ENCODE measurements around the gene APOA1.
"Not testable (repeated sequence)": the region's sequence is repeated elsewhere in the genome, so short reads cannot be mapped to it uniquely, and the experiment has no call there.

The APOA1 gene

GRCh38 chr11:116811194-116811593 is 26.2 kb downstream of the APOA1 start:
- DNase-seq = no peak

- DNase-seq = no peak
Measured at GRCh38 chr11:116808262-116809175, 28.9 kb downstream of the APOA1 start.

DNA sequence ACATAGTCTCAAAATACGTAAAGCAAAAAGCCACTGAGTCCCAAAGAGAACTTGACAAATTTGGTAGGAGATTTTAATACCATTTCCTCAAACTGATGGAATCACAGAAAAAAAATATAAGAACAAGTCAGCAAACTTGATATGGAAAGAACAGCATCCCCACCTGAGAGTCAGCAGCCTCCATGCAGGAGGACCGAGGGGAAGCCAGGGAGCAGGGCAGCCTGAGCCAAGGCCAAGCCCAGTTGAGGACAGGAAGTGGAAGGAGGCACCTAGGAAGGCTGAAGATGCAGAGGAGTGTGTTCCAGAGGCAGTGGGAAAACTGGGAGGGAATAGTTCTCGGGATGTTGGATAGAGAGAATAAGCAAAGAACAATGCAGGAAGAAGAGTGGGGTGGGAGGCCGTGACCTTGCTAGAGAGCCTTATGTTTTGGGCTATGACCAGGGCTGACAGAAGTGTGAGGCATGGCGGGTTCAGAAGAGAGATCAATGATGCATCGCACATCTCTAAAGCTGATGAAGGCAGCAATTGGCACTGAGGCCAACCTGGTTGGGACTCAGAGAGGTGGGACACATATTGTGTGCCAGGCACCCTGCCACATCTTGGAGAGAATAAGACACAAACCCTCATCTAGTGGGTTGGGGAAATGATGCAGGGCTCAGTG is 29.7 kb downstream of the APOA1 start:
- DNase-seq = no peak

GRCh38 chr11:116804001-116804400 is 33.4 kb downstream of the APOA1 start:
- no peak for DNase-seq

DNA sequence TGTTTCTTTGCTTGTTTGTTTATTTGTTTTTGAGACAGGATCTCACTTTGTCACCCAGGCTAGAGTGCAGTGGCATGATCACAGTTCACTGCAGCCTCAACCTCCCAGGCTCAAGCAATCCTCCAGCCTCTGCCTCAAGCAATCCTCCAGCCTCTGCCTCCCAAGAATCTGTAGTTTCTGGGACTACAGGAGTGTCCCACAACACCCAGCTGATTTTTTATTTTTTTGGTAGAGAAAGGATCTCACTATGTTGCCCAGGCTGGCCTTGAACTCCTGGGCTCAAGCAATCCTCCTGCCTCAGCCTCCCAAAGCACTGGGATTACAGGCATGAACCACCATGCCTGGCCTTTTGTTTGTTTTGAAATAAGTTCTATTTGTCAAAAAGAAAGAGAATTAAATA is 35.8 kb downstream of the APOA1 start:
- not testable (repeated sequence) for DNase-seq

GRCh38 chr11:116800610-116801009 is 36.8 kb downstream of the APOA1 start:
- DNase-seq = no peak

- no peak for DNase-seq
Measured at GRCh38 chr11:116798368-116798767, 39.1 kb downstream of the APOA1 start.

DNA sequence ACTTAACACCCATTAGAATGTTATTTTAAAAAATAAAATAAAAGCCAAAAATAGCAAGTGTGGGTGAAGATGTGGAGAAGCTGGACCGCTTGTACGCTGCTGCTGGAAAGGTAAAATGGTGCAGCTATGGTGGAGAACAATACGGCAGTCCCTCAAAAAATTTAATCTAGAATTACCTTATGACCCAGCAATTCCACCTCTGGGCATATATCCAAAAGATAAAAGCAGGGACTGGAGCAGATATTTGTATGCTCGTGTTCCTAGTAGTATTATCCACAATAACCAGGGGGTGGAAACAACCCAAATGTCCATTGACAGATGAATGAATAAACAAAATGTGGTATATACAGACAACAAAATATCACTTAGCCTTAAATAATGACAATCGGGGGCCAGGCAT is 39.6 kb downstream of the APOA1 start:
- no peak for DNase-seq

DNA sequence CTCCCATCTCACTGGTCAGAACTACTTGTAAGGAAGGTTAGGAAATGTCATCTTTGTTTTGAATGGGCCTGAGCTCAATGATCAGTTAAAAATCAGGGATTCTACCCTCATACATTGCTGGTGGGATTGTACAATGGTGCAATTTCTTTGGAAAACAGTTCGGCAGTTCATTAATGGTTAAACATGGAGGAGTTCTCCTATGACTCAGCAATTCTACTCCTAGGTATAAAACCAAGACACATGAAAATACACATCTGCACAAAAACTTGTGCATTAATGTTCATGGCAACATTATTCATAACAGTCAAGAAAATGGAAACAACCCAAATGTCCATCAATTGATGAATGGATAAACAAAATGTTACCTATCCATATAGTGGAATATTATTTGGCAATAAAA is 40.9 kb downstream of the APOA1 start:
- no peak for DNase-seq

- DNase-seq = no peak
Measured at GRCh38 chr11:116794851-116795250, 42.6 kb downstream of the APOA1 start.

DNA sequence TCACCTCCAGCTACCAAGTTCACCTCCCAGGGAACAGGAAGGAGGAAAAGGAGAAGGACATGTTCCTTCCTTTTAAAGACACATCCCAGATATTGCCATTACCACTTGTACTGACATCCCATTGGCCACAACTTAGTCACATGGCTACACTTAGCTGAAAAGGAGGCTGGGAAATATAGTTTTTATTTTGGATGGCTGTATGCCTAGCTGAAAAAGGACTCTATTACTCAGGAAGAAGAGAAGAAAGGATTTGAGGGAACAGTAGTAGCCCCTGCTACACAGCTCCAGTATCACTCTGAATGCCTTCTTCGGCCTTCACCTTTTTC is 43.7 kb downstream of the APOA1 start:
- no peak for DNase-seq

DNA sequence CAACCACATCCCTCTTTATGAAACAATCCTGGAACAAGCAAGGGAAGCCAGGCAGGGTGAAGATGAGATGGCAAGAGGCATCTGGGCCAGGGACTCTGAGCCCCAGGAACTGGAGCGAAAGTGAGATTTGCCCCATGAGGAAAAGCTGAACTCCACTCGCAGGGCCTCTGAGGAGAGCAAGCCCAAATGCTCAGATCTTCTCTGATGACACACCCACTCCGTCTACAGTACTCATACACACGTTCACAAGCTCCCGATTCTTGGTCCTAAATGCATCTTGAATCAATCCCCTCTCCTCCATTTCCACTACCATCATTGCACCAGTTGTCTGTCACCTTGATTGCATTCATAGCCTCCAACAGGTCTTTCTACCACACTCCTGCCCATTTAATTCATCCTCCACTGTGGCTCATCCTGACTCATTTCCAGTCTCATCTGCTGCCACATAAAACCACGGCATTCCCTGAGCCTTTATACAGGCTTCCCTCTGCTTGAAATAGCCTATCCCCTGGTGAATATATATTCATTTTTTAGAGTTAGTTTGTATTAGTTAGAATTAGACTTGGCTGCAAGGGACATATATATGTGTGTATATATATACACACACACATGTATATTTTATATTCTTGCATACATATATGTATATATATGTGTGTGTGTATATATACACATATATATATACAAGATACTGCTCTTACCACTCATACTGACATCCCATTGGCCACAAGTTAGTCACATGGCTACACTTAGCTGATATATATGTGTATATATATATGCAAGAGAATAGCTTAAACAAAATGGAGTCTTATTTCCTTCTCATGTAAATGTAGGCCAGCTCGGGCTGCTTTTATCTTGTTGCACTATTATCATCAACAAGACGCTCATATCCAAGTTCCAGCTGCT is 44.3 kb downstream of the APOA1 start:
- DNase-seq = no peak

DNA sequence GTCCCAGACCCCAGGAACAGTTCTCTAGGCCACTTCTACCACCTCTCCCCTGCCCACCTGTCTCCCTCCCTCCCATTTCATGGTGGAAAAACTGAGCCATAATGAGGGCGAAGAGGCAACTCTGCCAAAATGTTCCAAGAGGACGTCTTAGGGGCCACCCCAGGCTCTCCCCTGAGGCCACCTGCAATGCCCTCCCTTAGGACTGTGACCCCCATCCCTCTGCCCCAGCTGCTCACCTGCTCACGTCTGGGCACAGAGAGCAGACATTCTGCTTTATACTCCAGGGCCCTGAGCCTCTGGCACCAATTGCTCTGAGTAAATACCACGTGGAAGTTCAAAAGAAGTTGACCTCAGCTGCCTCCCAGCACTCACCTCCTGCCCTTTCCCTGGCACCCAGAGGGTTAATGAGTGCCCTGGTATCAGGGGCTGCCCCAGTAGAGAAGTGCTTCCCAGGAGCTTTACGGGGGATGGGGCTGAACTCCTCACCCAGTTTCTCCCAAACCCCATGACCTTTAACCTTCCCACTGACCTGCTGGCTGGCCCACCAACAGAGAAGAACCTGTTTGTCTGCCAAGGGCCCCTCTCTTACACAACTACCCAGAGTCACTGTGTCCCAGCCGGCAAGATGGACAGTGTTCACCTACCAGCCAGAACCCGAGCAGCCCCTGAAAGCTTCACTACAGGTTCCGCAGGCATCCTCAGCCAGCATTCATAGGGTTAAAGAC is 45.1 kb downstream of the APOA1 start:
- DNase-seq = no peak

DNA sequence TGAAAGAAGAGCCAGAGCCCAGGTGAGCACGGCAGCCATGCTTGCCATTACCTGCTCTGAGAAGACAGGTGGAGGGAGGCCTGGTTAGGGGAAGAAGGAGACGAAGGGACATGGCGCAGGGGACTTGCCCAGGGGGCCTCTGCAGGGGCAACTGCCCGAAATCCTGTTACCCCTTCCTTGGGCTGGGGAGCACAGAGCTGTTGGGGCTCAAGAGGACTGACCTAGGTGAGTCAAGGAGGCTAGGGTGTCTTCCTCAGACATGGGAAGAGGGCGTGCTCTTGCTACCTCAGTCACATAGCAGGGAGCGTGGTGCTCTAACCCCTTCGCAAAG is 45.6 kb downstream of the APOA1 start, which contains the start of gene APOA5:
Gene APOA5, minus strand, starts transcription at position 67 of the 331 bp plus-strand sequence. Its CDS starts 19 bp downstream, at position 48.
- no peak for DNase-seq

GRCh38 chr11:116791002-116791812 is 46.2 kb downstream of the APOA1 start:
- DNase-seq = peak; percentile 79

GRCh38 chr11:116790167-116791001 is 47.0 kb downstream of the APOA1 start:
- no peak for DNase-seq

DNA sequence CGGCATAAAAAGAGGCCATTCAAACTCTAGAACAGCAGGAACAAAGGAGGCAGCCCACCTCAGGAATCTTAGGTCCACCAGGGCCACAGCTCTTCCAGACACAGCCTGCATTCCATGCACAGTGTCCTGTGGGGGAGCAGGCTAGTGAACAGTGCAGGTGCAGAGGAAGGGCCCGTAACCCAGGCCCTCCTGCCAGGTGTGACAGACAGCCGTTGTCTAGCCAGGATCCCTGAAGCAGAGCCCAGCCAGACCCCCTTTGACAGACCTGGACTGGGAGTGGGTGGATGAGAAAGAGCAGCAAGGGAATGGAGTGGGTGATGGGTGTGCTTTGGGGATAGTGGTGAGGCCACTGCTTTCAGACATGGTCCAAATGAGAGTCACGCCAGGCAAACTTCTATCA is 48.4 kb downstream of the APOA1 start:
- DNase-seq = no peak

- no peak for DNase-seq
Measured at GRCh38 chr11:116788534-116788933, 48.9 kb downstream of the APOA1 start.

GRCh38 chr11:116787786-116788486 is 49.5 kb downstream of the APOA1 start, which contains the start of gene ZPR1:
Gene ZPR1 (minus strand): TSS chr11:116788023. CDS start chr11:116787990, 33 bp downstream.
- DNase-seq = peak; percentile 91

- DNase-seq = no peak
Measured at GRCh38 chr11:116787436-116787785, 50.0 kb downstream of the APOA1 start.
